ENCODE measurements around the gene HIF3A. TPM values are rescaled to one million over a fixed set of nuclear protein-coding genes. Genes with fewer than 3 reads are reported as not detected.
"Not testable (repeated sequence)": the region's sequence is repeated elsewhere in the genome, so short reads cannot be mapped to it uniquely, and the experiment has no call there.

HIF3A gene
- total and polyA plus RNA-seq, 2 experiments from 2014 or later: 54.6 to 149 TPM

- H3K9me3 ChIP-seq (ENCODE audit: low read depth): no peaks in the 10 kb centered on the region
- no peak for DNase-seq (ENCODE audit: low spot score)
- H3K36me3 ChIP-seq (replicated peaks; ENCODE audit: insufficient read depth, low read depth): no peaks in the 10 kb centered on the region
- no peak overlapping the region for H3K27ac ChIP-seq
- peaks cover 3% of the 10 kb centered on the region for H3K27me3 ChIP-seq
- no peaks in the 10 kb centered on the region for H3K9me2 ChIP-seq (replicated peaks; ENCODE audit: insufficient read depth)
- TF ChIP-seq EZH2 (IDR thresholded peaks at IDR 0.05; ENCODE audit: borderline replicate concordance) (no peak), CTCF (IDR thresholded peaks at IDR 0.05; ENCODE audit: poor library complexity) (no peak), EZH2phosphoT487 (IDR thresholded peaks at IDR 0.05; ENCODE audit: low read depth, severe bottlenecking, unreplicated experiment) (no peak)
- no peak overlapping the region for H2AFZ ChIP-seq
- no peak overlapping the region for H3K4me3 ChIP-seq
- H3K4me1 ChIP-seq (ENCODE audit: insufficient read depth): no peaks in the 10 kb centered on the region
- 95% methylated on average over 4 of the region's 4 CpGs for WGBS (ENCODE audit: low lambda C conversion rate, missing lambda C conversion rate)
- no peak overlapping the region for H3K4me2 ChIP-seq
- no peaks in the 10 kb centered on the region for H4K20me1 ChIP-seq (ENCODE audit: insufficient read depth, poor library complexity, severe bottlenecking)
- H3K79me2 ChIP-seq: no peaks in the 10 kb centered on the region
Observed at GRCh38 chr19:46254776-46255175, 42.1 kb upstream of the HIF3A start.

- 81% methylated on average over 8 of the region's 8 CpGs for WGBS (ENCODE audit: low lambda C conversion rate, missing lambda C conversion rate)
Observed at GRCh38 chr19:46256855-46257254, 40.0 kb upstream of the HIF3A start.

GRCh38 chr19:46261501-46261900 is 35.3 kb upstream of the HIF3A start:
- H3K4me2 ChIP-seq; H2AFZ ChIP-seq; H3K27ac ChIP-seq; H3K9me2 ChIP-seq (replicated peaks; ENCODE audit: insufficient read depth); H3K27me3 ChIP-seq; H3K36me3 ChIP-seq (replicated peaks; ENCODE audit: insufficient read depth, low read depth); H3K9me3 ChIP-seq (ENCODE audit: low read depth); H3K79me2 ChIP-seq; DNase-seq (ENCODE audit: low spot score); H4K20me1 ChIP-seq (ENCODE audit: insufficient read depth, poor library complexity, severe bottlenecking); H3K4me3 ChIP-seq; H3K4me1 ChIP-seq (ENCODE audit: insufficient read depth): not testable (repeated sequence)
- WGBS (ENCODE audit: low lambda C conversion rate, missing lambda C conversion rate): 85% methylated on average over 3 of the region's 7 CpGs

More at GRCh38 chr19:46256855-46257254, 40.0 kb upstream of the HIF3A start:
- no peaks in the 10 kb centered on the region for H4K20me1 ChIP-seq (ENCODE audit: insufficient read depth, poor library complexity, severe bottlenecking)
- H2AFZ ChIP-seq: no peak overlapping the region
- no peak overlapping the region for H3K4me3 ChIP-seq
- no peak for TF ChIP-seq EZH2phosphoT487 (IDR thresholded peaks at IDR 0.05; ENCODE audit: low read depth, severe bottlenecking, unreplicated experiment)
- no peak for TF ChIP-seq CTCF (IDR thresholded peaks at IDR 0.05; ENCODE audit: poor library complexity)
- TF ChIP-seq EZH2 (IDR thresholded peaks at IDR 0.05; ENCODE audit: borderline replicate concordance): no peak
- no peak overlapping the region for H3K27ac ChIP-seq
- peaks cover 3% of the 10 kb centered on the region for H3K27me3 ChIP-seq
- no peaks in the 10 kb centered on the region for H3K9me2 ChIP-seq (replicated peaks; ENCODE audit: insufficient read depth)
- H3K4me1 ChIP-seq (ENCODE audit: insufficient read depth): no peaks in the 10 kb centered on the region
- H3K4me2 ChIP-seq: no peak overlapping the region
- DNase-seq (ENCODE audit: low spot score): no peak
- no peaks in the 10 kb centered on the region for H3K36me3 ChIP-seq (replicated peaks; ENCODE audit: insufficient read depth, low read depth)
- no peaks in the 10 kb centered on the region for H3K9me3 ChIP-seq (ENCODE audit: low read depth)
- no peaks in the 10 kb centered on the region for H3K79me2 ChIP-seq

- H3K4me1 ChIP-seq (ENCODE audit: insufficient read depth); H3K27me3 ChIP-seq; H3K4me2 ChIP-seq; H3K27ac ChIP-seq; H3K9me2 ChIP-seq (replicated peaks; ENCODE audit: insufficient read depth); DNase-seq (ENCODE audit: low spot score); H3K4me3 ChIP-seq; H4K20me1 ChIP-seq (ENCODE audit: insufficient read depth, poor library complexity, severe bottlenecking); H2AFZ ChIP-seq; H3K79me2 ChIP-seq; H3K9me3 ChIP-seq (ENCODE audit: low read depth); H3K36me3 ChIP-seq (replicated peaks; ENCODE audit: insufficient read depth, low read depth): not testable (repeated sequence)
- 72% methylated on average over 11 of the region's 11 CpGs for WGBS (ENCODE audit: low lambda C conversion rate, missing lambda C conversion rate)
Observed at GRCh38 chr19:46262684-46263296, 34.1 kb upstream of the HIF3A start.

- H3K36me3 ChIP-seq (replicated peaks; ENCODE audit: insufficient read depth, low read depth); H3K4me3 ChIP-seq; H4K20me1 ChIP-seq (ENCODE audit: insufficient read depth, poor library complexity, severe bottlenecking); H3K4me2 ChIP-seq; H3K4me1 ChIP-seq (ENCODE audit: insufficient read depth); DNase-seq (ENCODE audit: low spot score); H2AFZ ChIP-seq; H3K9me3 ChIP-seq (ENCODE audit: low read depth); H3K27me3 ChIP-seq; H3K27ac ChIP-seq; H3K79me2 ChIP-seq; H3K9me2 ChIP-seq (replicated peaks; ENCODE audit: insufficient read depth): not testable (repeated sequence)
- WGBS (ENCODE audit: low lambda C conversion rate, missing lambda C conversion rate): 75% methylated on average over 5 of the region's 5 CpGs
Observed at GRCh38 chr19:46264801-46265200, 32.0 kb upstream of the HIF3A start.

Measured in hepatocyte (in vitro differentiated cells).